Adrenal gland (tissue), 5 donors: Measurements from ENCODE around the gene CLEC2L.

Experiments used
- POLR2A ChIP-seq, 2 donors: fragments of 450-650 bp; IDR thresholded peaks; one replicate each; pipeline ENCODE4 v1.6.1; 2017; ENCODE audit warnings: antibody characterized with exemption in 2 of 2, mild to moderate bottlenecking in 2 of 2, moderate library complexity in 1 of 2
- TF ChIP-seq, protein P1 (sequence below), 6 experiments: fragments of 450-650 bp in 4 of 6; fragments of 200-600 bp in 2 of 6; sonication (generic) in 1 of 6; IDR thresholded peaks; 1 replicate in 5 of 6; 2 replicates in 1 of 6; pipeline versions ENCODE4 v1.5.1 to v1.8.0; 2016 to 2021; ENCODE audit warnings: antibody characterized with exemption in 6 of 6, mild to moderate bottlenecking in 2 of 6, moderate library complexity in 1 of 6
- donor health status: DM: no; HTN: no; CAD: no.

DNA sequence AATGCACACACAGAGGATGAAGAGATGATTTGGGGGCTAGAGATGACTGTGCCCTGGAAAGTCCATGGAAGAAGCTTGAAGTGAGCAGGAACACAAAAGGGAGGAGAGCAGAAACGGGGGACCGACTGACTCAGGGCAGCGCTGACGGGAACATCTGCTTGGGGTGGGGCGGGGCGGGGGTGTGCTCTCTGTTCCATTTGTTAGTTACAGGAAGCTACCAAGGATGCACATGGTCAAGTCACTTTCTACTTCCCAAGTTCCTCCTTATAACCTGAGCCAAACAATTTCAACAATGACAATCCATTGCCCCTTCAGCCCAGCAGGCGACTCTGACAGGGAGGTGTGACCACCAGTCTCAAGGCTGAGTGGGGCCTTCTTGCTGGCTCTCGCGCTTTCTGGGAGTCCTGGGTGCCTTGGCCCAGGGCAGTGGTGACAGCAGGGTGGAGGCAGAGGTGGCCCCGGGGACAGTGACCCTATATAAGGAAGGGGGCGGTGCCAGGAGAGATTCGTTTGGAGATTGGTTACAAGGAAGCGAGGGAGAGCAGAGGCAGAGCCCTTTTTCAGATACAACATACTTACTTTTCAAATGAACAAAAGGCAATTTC lies 39.6 kb downstream of the CLEC2L start:
- no peak for TF ChIP-seq POLR2A (IDR thresholded peaks at IDR 0.05)
- TF ChIP-seq, protein P1, sequence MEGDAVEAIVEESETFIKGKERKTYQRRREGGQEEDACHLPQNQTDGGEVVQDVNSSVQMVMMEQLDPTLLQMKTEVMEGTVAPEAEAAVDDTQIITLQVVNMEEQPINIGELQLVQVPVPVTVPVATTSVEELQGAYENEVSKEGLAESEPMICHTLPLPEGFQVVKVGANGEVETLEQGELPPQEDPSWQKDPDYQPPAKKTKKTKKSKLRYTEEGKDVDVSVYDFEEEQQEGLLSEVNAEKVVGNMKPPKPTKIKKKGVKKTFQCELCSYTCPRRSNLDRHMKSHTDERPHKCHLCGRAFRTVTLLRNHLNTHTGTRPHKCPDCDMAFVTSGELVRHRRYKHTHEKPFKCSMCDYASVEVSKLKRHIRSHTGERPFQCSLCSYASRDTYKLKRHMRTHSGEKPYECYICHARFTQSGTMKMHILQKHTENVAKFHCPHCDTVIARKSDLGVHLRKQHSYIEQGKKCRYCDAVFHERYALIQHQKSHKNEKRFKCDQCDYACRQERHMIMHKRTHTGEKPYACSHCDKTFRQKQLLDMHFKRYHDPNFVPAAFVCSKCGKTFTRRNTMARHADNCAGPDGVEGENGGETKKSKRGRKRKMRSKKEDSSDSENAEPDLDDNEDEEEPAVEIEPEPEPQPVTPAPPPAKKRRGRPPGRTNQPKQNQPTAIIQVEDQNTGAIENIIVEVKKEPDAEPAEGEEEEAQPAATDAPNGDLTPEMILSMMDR (IDR thresholded peaks at IDR 0.05), result no peak
